H54 (cell line): Measurements from ENCODE around the gene MEG3.

Experiments
- DNase-seq: peaks from one replicate; pipeline ENCODE4 v3.0.0; 2011; ENCODE audit warnings: low spot score, mixed read lengths; ENCODE audit not compliant: insufficient read length
- FAIRE-seq: peaks from 3 replicates; lab custom pipeline; 2011; peaks lifted over from hg19 to GRCh38; lab: Jason Lieb, UNC
- POLR2A ChIP-seq: IDR thresholded peaks from 2 replicates; pipeline ENCODE4 v1.6.1; 2011; ENCODE audit warnings: low read depth, mild to moderate bottlenecking, low read length

Gene MEG3

GRCh38 chr14:100893228-100893601 is 67.3 kb downstream of the MEG3 start:
- FAIRE-seq (no peak), DNase-seq (no peak)
- TF ChIP-seq POLR2A, result no peak

- FAIRE-seq, result no peak
- DNase-seq, result no peak
- TF ChIP-seq POLR2A, result no peak
Measured at GRCh38 chr14:100893760-100894159, 67.8 kb downstream of the MEG3 start.

GRCh38 chr14:100894416-100894815 is 68.5 kb downstream of the MEG3 start:
- DNase-seq (no peak), FAIRE-seq (no peak)

GRCh38 chr14:100895411-100895810 is 69.5 kb downstream of the MEG3 start:
- no peak for FAIRE-seq
- no peak for TF ChIP-seq POLR2A
- no peak for DNase-seq

More at GRCh38 chr14:100894416-100894815, 68.5 kb downstream of the MEG3 start:
- no peak for TF ChIP-seq POLR2A

- no peak for TF ChIP-seq POLR2A
- no peak for FAIRE-seq
- no peak for DNase-seq
Measured at GRCh38 chr14:100896369-100897060, 70.6 kb downstream of the MEG3 start.

- FAIRE-seq, result no peak
- DNase-seq, result no peak
- TF ChIP-seq POLR2A, result no peak
Measured at GRCh38 chr14:100898465-100898864, 72.5 kb downstream of the MEG3 start.

GRCh38 chr14:100898935-100899883 is 73.3 kb downstream of the MEG3 start:
- FAIRE-seq, result no peak
- TF ChIP-seq POLR2A, result no peak
- DNase-seq, result no peak

GRCh38 chr14:100899884-100900771 is 74.2 kb downstream of the MEG3 start:
- FAIRE-seq, result no peak
- DNase-seq, result no peak
- TF ChIP-seq POLR2A, result no peak

GRCh38 chr14:100900837-100901390 is 75.0 kb downstream of the MEG3 start:
- TF ChIP-seq POLR2A, result no peak
- DNase-seq, result no peak
- no peak for FAIRE-seq

- FAIRE-seq, result no peak
Measured at GRCh38 chr14:100901391-100902183, 75.7 kb downstream of the MEG3 start.

GRCh38 chr14:100902295-100903133 is 76.6 kb downstream of the MEG3 start:
- TF ChIP-seq POLR2A, result no peak
- FAIRE-seq (no peak), DNase-seq (no peak)

More at GRCh38 chr14:100901391-100902183, 75.7 kb downstream of the MEG3 start:
- no peak for DNase-seq
- no peak for TF ChIP-seq POLR2A

- no peak for DNase-seq
- no peak for TF ChIP-seq POLR2A
- FAIRE-seq, result no peak
Measured at GRCh38 chr14:100903134-100903468, 77.2 kb downstream of the MEG3 start.
